ENCODE results near the gene DGKB. TPM values are rescaled to one million over a fixed set of nuclear protein-coding genes. Genes with fewer than 3 reads are reported as not detected.

Gene DGKB
- total RNA-seq, 1 experiment from 2014 or later = not detected

DNA sequence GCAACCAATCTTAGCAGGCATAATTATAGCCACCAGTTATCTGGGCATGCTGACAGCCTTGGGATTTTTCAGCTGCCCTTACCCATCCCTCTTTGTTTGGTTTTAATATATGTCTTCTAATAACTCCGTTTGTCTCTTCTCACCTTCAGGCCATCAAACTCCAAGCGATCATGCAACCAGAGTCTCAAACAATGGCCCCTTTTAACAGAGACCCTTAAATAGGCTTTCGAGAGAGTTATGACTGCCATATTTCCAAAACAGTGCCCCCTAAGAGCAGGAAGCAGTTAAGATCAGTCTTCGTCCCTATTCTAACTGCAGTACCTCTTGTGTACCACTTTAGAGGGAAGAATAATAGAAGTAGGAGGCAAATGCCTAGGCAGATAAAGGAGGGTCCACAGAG is 157.5 kb downstream of the DGKB start:
- POLR2A ChIA-PET (ENCODE audit: low non-redundant PET) = no interaction called here

DNA sequence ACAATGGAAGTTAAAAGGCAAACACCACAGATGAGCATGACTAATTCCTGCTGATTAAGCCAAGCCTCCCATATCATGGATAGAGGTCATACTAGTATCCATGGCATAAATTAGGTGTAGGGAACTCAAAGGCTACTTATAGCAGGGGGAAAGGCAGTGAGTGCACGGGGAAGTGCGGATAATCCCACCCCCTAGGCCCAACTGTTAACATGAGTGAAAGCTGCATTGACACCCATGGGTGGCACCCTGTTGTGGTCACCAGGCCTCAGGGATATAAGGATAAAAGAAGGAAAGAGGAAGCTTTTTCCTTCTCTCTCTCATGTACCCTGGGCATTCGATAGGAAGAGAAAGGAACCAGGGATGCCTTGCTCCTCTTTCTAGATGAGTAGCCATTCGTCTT is 161.9 kb downstream of the DGKB start:
- no peaks in the 10 kb centered on the region for H3K4me1 ChIP-seq (ENCODE audit: insufficient read depth, low read length, poor library complexity, severe bottlenecking)
- TF ChIP-seq, protein P1, sequence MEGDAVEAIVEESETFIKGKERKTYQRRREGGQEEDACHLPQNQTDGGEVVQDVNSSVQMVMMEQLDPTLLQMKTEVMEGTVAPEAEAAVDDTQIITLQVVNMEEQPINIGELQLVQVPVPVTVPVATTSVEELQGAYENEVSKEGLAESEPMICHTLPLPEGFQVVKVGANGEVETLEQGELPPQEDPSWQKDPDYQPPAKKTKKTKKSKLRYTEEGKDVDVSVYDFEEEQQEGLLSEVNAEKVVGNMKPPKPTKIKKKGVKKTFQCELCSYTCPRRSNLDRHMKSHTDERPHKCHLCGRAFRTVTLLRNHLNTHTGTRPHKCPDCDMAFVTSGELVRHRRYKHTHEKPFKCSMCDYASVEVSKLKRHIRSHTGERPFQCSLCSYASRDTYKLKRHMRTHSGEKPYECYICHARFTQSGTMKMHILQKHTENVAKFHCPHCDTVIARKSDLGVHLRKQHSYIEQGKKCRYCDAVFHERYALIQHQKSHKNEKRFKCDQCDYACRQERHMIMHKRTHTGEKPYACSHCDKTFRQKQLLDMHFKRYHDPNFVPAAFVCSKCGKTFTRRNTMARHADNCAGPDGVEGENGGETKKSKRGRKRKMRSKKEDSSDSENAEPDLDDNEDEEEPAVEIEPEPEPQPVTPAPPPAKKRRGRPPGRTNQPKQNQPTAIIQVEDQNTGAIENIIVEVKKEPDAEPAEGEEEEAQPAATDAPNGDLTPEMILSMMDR (conservative IDR thresholded peaks at IDR 0.05; ENCODE audit: low read depth, low read length) = no peak
- no TSS peak for BruUV-seq (replicated peaks)
- H3K9me3 ChIP-seq (ENCODE audit: low read depth, low read length, poor library complexity, severe bottlenecking) = peaks cover 16% of the 10 kb centered on the region
- no peaks in the 10 kb centered on the region for H3K36me3 ChIP-seq (ENCODE audit: insufficient read depth, low read length, poor library complexity, severe bottlenecking)
- H3K4me3 ChIP-seq (ENCODE audit: low read depth, low read length, poor library complexity, severe bottlenecking) = no peak overlapping the region
- no peak overlapping the region for H3K27ac ChIP-seq (ENCODE audit: low read depth, low read length, poor library complexity, severe bottlenecking)
- intact Hi-C loops (cut with micrococcal nuclease; ENCODE audit: unreplicated experiment) = no loop called here
- DNase-seq (ENCODE audit: low spot score) = no peak
- no peaks in the 10 kb centered on the region for H3K27me3 ChIP-seq (replicated peaks; ENCODE audit: insufficient read depth, low read depth, low read length, poor library complexity)
- POLR2A ChIA-PET (ENCODE audit: low non-redundant PET) = no interaction called here
- CTCF ChIA-PET = no interaction called here

More for the DNA sequence above, 157.5 kb downstream of the DGKB start:
- DNase-seq (ENCODE audit: low spot score) = no peak
- intact Hi-C loops (cut with micrococcal nuclease; ENCODE audit: unreplicated experiment) = no loop called here
- Histone ChIP-seq H3K4me3 (ENCODE audit: low read depth, low read length, poor library complexity, severe bottlenecking) (no peak overlapping the region), H3K27me3 (replicated peaks; ENCODE audit: insufficient read depth, low read depth, low read length, poor library complexity) (no peaks in the 10 kb centered on the region), H3K4me1 (ENCODE audit: insufficient read depth, low read length, poor library complexity, severe bottlenecking) (peaks cover 12% of the 10 kb centered on the region), H3K9me3 (ENCODE audit: low read depth, low read length, poor library complexity, severe bottlenecking) (peaks cover 16% of the 10 kb centered on the region), H3K27ac (ENCODE audit: low read depth, low read length, poor library complexity, severe bottlenecking) (no peak overlapping the region), H3K36me3 (ENCODE audit: insufficient read depth, low read length, poor library complexity, severe bottlenecking) (no peaks in the 10 kb centered on the region)
- TF ChIP-seq, protein P1 (conservative IDR thresholded peaks at IDR 0.05; ENCODE audit: low read depth, low read length) = no peak
- no peak for TF ChIP-seq EZH2 (IDR thresholded peaks at IDR 0.05; ENCODE audit: borderline replicate concordance, low read depth, low read length, poor library complexity, severe bottlenecking)
- CTCF ChIA-PET = no interaction called here
- BruUV-seq (replicated peaks) = no TSS peak

DNA sequence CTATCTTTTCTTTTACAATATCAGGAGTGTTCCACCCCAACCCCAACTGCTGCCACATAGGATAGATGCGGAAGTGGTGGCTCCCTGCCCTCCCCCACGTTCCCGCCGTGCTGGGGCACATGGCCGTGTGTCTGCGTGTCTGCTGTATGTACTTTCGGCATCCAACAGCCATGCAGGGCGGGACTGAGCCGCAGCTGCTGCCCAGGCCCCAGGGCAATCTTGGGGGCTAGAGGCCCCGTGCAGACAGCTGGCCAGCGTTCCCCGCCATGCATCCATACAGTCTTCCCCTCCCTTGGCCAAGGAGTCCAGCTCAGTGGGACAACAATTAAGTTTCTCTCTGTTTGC is 162.7 kb downstream of the DGKB start:
- CTCF ChIA-PET = no interaction called here
- Histone ChIP-seq H3K9me3 (ENCODE audit: low read depth, low read length, poor library complexity, severe bottlenecking) (peaks cover 16% of the 10 kb centered on the region), H3K27ac (ENCODE audit: low read depth, low read length, poor library complexity, severe bottlenecking) (no peak overlapping the region), H3K4me3 (ENCODE audit: low read depth, low read length, poor library complexity, severe bottlenecking) (no peak overlapping the region), H3K27me3 (replicated peaks; ENCODE audit: insufficient read depth, low read depth, low read length, poor library complexity) (no peaks in the 10 kb centered on the region), H3K36me3 (ENCODE audit: insufficient read depth, low read length, poor library complexity, severe bottlenecking) (no peaks in the 10 kb centered on the region), H3K4me1 (ENCODE audit: insufficient read depth, low read length, poor library complexity, severe bottlenecking) (no peaks in the 10 kb centered on the region)
- POLR2A ChIA-PET (ENCODE audit: low non-redundant PET) = no interaction called here
- no peak for TF ChIP-seq EZH2 (IDR thresholded peaks at IDR 0.05; ENCODE audit: borderline replicate concordance, low read depth, low read length, poor library complexity, severe bottlenecking)
- TF ChIP-seq, protein P1 (conservative IDR thresholded peaks at IDR 0.05; ENCODE audit: low read depth, low read length) = no peak
- BruUV-seq (replicated peaks) = no TSS peak
- intact Hi-C loops (cut with micrococcal nuclease; ENCODE audit: unreplicated experiment) = no loop called here
- no peak for DNase-seq (ENCODE audit: low spot score)
